Aorta (tissue), 5 donors: Measurements from ENCODE around the gene PDE4D. TPM values are rescaled to one million over a fixed set of nuclear protein-coding genes. Genes with fewer than 3 reads are reported as not detected.

Experiments used
- ATAC-seq: fragments of 200-7000 bp; cut with Tn5 transposase; one replicate; pipeline ENCODE4 v1.9.1; 2022; ENCODE audit warnings: moderate library complexity; ENCODE audit not compliant: low FRiP score
- DNase-seq, 2 donors: peaks; one replicate each; pipeline ENCODE4 v3.0.0-alpha.2; 2020
- H3K27ac ChIP-seq, 2 donors: one replicate each; pipeline ENCODE4 v1.5.1; 2013; ENCODE audit warnings: low read length in 2 of 2, mild to moderate bottlenecking in 2 of 2, moderate library complexity in 2 of 2, control low read depth in 1 of 2, inconsistent platforms in 1 of 2, low read depth in 1 of 2
- H3K27me3 ChIP-seq, 2 donors: one replicate each; pipeline ENCODE4 v1.6.1; 2013; ENCODE audit warnings: control low read depth in 1 of 2, low read length in 1 of 2, mild to moderate bottlenecking in 1 of 2, moderate library complexity in 1 of 2; ENCODE audit not compliant: insufficient read depth in 2 of 2, control insufficient read depth in 1 of 2
- H3K36me3 ChIP-seq, 2 donors: one replicate each; pipeline ENCODE4 v1.6.1; 2013; ENCODE audit warnings: control low read depth in 1 of 2, low read length in 1 of 2, mild to moderate bottlenecking in 1 of 2; ENCODE audit not compliant: insufficient read depth in 2 of 2, control insufficient read depth in 1 of 2
- H3K4me1 ChIP-seq, 2 donors: one replicate each; pipeline ENCODE4 v1.6.1; 2013; ENCODE audit warnings: low read length in 2 of 2, control low read depth in 1 of 2, mild to moderate bottlenecking in 1 of 2, moderate library complexity in 1 of 2; ENCODE audit not compliant: insufficient read depth in 2 of 2, control insufficient read depth in 1 of 2
- H3K4me3 ChIP-seq, 2 donors: one replicate each; pipeline ENCODE4 v1.5.1; 2013; ENCODE audit warnings: low read length in 2 of 2, control low read depth in 1 of 2, mild to moderate bottlenecking in 1 of 2
- H3K9me3 ChIP-seq: one replicate; pipeline ENCODE4 v1.6.1; 2013; ENCODE audit warnings: mild to moderate bottlenecking, low read length; ENCODE audit not compliant: control insufficient read depth
- WGBS, 2 donors: extraction: QIAGEN DNeasy Blood & Tissue Kit; methylation state at CpG; one replicate each; pipeline ENCODE4 v1.1.7; 2013; 5-methylcytosine and 5-hydroxymethylcytosine counted together
- intact Hi-C, 2 donors: fragments of 100-400 bp; cut with DNase I; formaldehyde crosslinking; loops; one replicate each; pipeline versions ENCODE4 v1.14.2 to v1.15.0; 2022
- polyA plus RNA-seq, 2 donors: library from polyadenylated mRNA; stranded (reverse); fragments of 200-250 nt; gene quantifications; one replicate each; pipeline ENCODE4 v1.2.3, GENCODE V29; 2013
- total RNA-seq, 2 donors: library from RNA; stranded (reverse); fragmentation: NEBNext Ultra II Directional; extraction: Animal tissue kit (Norgen Biotek cat#: 25700); gene quantifications; one replicate each; pipeline ENCODE4 v1.2.1, GENCODE V29; 2021
- donor health status: healthy with polysubstance abuse.
- donor health status: Bipolar disorder and iron deficiency.
- donor health status: DM: no; HTN: no; CAD: no.
- donor health status: DM: no; HTN: no; CAD: no.
- donor health status: DM: yes; HTN: yes; CAD: no.

PDE4D gene
- total and polyA plus RNA-seq, 4 donors = 2.4 to 112 (median 33.3) TPM

DNA sequence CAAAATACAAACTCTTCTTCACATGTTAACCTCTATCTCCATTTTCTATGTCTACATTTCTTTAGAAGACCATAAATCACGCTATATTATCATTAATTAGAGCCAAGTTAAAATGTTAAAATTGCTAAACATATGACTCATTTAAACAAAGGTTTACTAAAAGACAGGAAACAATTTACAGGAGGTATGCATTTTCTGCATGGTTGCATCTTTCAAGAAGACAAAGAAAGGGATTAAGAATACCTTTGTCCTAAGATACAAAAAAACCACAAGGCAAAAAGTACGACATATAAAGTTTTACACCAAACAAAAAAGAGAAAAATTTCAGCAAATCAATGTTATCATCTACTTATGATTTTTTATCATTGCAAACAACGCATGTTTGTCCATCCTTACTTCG, 324.4 kb downstream of the PDE4D start:
- 93 to 94% methylated on average over 4 of the region's 4 CpGs for WGBS, 2 donors
- intact Hi-C loops = no loop called here

DNA sequence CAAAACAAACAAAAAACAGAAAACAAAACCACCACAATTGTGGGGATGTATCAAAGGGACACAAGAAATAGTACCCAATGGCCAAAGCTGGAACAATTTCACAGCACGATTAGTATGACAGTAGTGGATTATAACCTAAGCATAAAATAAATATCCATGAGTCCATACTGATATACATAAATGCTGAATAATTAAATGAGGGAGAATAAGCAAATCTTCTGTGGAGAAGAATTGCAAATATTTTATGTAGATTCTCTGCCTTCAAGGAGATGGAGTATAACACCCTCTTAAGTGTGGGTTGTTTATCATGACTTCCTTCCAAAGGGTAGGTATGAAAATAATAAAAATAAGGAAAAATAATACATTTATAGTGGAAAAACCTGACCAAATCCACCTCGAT, 325.4 kb downstream of the PDE4D start:
- H3K4me3 ChIP-seq = no peak overlapping the region
- no peak for DNase-seq
- no peaks in the 10 kb centered on the region for H3K9me3 ChIP-seq
- intact Hi-C loops = no loop called here
- 88 to 97% methylated on average over 2 of the region's 2 CpGs for WGBS, 2 donors
- ATAC-seq = no peak
- no peaks in the 10 kb centered on the region for H3K36me3 ChIP-seq
- no peaks in the 10 kb centered on the region for H3K27me3 ChIP-seq
- H3K27ac ChIP-seq = no peak overlapping the region
- peaks cover 0 to 3% of the 10 kb centered on the region in 2 donors for H3K4me1 ChIP-seq

More for the DNA sequence above, 324.4 kb downstream of the PDE4D start:
- ATAC-seq = no peak
- no peak overlapping the region for H3K27ac ChIP-seq
- no peak for DNase-seq
- no peaks in the 10 kb centered on the region for H3K9me3 ChIP-seq
- no peaks in the 10 kb centered on the region for H3K27me3 ChIP-seq
- no peaks in the 10 kb centered on the region for H3K36me3 ChIP-seq
- H3K4me3 ChIP-seq = no peak overlapping the region
- H3K4me1 ChIP-seq = peaks cover 0 to 3% of the 10 kb centered on the region in 2 donors

DNA sequence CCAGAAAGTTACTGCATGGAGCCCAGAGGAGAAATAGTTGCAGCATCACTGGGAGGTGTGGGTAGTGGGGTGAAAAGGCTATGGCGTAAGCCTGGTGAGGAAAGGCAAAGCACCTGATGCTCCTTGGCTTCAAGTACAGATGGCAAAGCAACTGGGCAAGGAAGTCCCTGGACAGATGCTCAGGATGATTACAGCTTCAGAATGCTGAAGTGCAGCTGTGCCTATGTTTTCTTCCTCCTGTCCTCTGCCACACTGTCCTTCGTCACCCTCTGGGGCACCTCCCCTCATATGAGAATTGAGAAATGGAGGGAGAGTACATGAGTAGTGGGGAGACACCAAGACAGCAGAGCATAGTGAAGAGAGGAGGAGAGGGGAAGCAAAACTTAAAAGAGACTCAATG, 328.0 kb downstream of the PDE4D start:
- H3K4me3 ChIP-seq = no peak overlapping the region
- H3K36me3 ChIP-seq = no peaks in the 10 kb centered on the region
- H3K27ac ChIP-seq = no peak overlapping the region
- peaks cover 0 to 6% of the 10 kb centered on the region in 2 donors for H3K4me1 ChIP-seq
- ATAC-seq (no peak), DNase-seq (no peak)
- WGBS, 2 donors = 85 to 97% methylated on average over 2 of the region's 2 CpGs
- H3K27me3 ChIP-seq = no peaks in the 10 kb centered on the region
- H3K9me3 ChIP-seq = no peaks in the 10 kb centered on the region
- intact Hi-C loops = no loop called here

DNA sequence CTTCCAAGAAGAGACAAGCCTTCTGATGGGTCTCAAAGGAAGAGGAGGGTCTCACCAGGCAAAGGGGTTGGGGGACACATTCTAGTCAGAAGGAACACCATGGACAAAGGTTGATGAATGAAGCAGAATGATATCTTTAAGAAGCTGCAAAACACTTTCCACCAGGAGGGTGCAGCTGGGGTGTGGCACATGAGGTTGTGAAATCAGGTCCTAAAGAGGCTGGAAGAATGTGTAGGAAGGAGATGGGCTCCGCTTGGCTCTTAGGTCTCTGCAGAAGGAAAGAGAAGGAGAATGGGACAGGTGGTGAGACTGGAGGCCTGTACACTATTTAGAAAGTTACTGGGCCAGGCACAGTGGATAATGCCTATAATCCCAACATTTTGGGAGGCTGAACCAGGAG, 328.6 kb downstream of the PDE4D start:
- Histone ChIP-seq H3K36me3 (no peaks in the 10 kb centered on the region), H3K4me1 (peaks cover 0 to 6% of the 10 kb centered on the region in 2 donors), H3K27me3 (no peaks in the 10 kb centered on the region), H3K9me3 (no peaks in the 10 kb centered on the region), H3K4me3 (no peak overlapping the region), H3K27ac (no peak overlapping the region)
- DNase-seq (no peak), ATAC-seq (no peak)
- WGBS, 2 donors = 93 to 99% methylated on average over 1 of the region's 1 CpG
- intact Hi-C loops = no loop called here

DNA sequence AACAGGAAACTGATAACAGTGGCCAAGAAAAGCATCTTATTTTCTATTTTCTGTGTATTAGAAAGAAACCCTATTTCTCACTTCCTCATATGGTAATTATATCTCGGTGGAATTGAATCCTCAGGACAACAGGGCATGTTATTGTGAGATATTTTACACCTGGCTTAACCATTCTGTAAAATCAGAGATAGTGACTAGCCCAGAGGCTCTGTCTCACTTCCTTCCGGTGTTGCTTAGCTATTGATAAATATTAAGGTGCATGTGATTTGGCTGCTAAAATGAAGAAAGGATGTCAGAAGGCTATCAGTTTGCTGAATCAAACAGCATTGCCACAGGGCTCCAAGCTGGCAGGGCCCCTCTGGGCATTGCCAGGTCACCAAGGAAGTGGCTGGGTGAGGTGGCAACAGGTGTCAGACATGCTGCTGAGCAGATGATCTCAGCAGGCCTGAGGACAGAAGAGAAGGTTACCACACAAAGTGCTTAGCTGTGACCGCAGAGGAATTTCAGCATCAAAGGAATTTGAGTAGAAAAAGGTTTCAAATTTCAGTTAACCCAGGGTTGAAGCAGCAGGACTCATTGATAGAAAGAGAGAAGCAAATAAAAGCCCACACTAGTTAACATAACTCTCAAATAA, 330.7 kb downstream of the PDE4D start:
- intact Hi-C loops = no loop called here
- ATAC-seq = no peak

DNA sequence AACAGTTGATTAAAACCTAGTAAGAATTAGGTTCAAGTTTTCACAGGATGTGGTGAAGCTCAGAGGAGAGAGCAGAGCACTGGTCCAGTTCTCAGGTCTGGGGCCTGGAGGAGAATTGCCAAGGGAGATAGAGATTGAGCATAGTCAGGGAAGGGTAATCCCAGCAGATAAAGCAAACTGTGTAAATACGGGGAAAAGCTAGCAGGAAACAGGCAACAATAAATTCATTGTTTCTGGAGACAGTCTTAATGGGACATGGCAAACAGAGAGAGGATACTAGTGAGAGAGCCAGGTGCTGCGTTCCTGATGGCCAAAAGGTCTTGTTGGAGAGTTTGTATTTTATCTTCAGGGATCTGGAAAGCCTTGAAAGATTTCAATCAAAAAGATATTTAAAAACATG, 333.0 kb downstream of the PDE4D start:
- no peak overlapping the region for H3K27ac ChIP-seq
- 90% methylated on average over 2 of the region's 2 CpGs for WGBS, 2 donors
- no peak overlapping the region for H3K4me3 ChIP-seq
- H3K36me3 ChIP-seq = no peaks in the 10 kb centered on the region
- H3K9me3 ChIP-seq = no peaks in the 10 kb centered on the region
- no peaks in the 10 kb centered on the region for H3K27me3 ChIP-seq
- H3K4me1 ChIP-seq = peaks cover 0 to 6% of the 10 kb centered on the region in 2 donors
- ATAC-seq (no peak), DNase-seq (no peak)
- intact Hi-C loops = no loop called here

More for the DNA sequence above, 330.7 kb downstream of the PDE4D start:
- peaks cover 0 to 6% of the 10 kb centered on the region in 2 donors for H3K4me1 ChIP-seq
- no peaks in the 10 kb centered on the region for H3K9me3 ChIP-seq
- no peak overlapping the region for H3K27ac ChIP-seq
- H3K27me3 ChIP-seq = no peaks in the 10 kb centered on the region
- no peak for DNase-seq
- 15 to 19% methylated on average over 3 of the region's 3 CpGs for WGBS, 2 donors
- no peak overlapping the region for H3K4me3 ChIP-seq
- no peaks in the 10 kb centered on the region for H3K36me3 ChIP-seq

DNA sequence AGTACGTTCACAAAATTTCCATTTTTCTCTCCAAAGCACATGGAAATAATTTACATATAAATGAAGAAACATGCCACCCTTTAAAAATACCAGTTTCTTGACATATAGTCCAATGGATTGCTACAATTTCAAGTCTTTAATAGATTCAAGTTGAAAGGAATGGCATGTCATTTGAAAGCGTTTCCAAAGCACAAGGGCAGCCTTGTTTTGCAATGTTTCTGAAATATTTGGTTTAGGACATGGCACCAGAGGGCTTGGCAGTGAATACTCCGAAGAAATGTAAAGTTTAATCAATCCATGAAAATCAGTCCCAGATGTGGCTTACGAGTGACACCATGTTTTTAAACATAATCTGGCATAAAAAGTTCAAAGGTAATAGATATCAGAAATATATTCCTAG, 333.7 kb downstream of the PDE4D start:
- Histone ChIP-seq H3K27ac (no peak overlapping the region), H3K4me1 (peaks cover 0 to 6% of the 10 kb centered on the region in 2 donors), H3K27me3 (no peaks in the 10 kb centered on the region), H3K4me3 (no peak overlapping the region), H3K9me3 (no peaks in the 10 kb centered on the region), H3K36me3 (no peaks in the 10 kb centered on the region)
- intact Hi-C loops = no loop called here
- 81 to 87% methylated on average over 4 of the region's 4 CpGs for WGBS, 2 donors
- DNase-seq (no peak), ATAC-seq (no peak)

DNA sequence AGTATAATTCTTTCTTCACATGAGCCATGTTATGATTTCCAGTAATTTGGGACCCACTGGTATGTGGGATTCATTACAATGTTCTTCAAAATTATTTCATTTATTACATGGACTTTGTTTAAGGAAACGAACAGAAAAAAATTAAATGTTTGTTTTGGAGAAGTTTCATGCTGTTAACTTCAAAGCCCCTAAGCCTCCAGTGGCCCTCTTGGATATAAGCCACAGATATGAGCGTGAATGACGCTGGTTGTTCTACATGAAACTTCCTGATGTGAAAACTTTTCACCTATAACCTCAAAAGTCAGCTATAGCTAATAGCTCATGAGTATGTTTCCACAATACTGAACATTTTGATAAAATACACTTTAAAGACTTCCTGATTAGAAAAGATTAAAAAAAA, 334.2 kb downstream of the PDE4D start:
- Histone ChIP-seq H3K36me3 (no peaks in the 10 kb centered on the region), H3K4me1 (peaks cover 0 to 2% of the 10 kb centered on the region in 2 donors), H3K27ac (no peak overlapping the region), H3K27me3 (no peaks in the 10 kb centered on the region), H3K4me3 (no peak overlapping the region), H3K9me3 (no peaks in the 10 kb centered on the region)
- 60 to 71% methylated on average over 3 of the region's 3 CpGs for WGBS, 2 donors
- intact Hi-C loops = no loop called here
- ATAC-seq (no peak), DNase-seq (no peak)

DNA sequence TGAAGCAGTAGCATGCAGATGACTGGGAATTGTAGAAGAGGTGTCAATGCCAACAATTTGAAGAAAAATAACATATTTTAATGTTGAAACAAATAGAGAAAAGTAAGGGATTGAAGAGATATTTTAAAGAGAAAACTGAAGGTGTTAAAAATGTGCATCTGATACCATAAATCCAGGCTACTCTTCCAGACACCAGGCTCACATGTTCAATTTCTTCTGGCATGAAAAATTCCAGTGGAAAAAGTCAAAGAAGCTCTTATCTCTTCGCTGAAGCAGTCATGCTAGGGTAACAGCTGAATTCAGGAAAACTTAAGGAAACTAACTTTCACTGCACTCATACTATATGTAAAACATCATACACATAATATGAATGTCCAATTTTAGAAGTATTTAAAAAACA, 335.0 kb downstream of the PDE4D start:
- intact Hi-C loops = no loop called here
- H3K27me3 ChIP-seq = no peaks in the 10 kb centered on the region
- H3K27ac ChIP-seq = no peak overlapping the region
- H3K36me3 ChIP-seq = no peaks in the 10 kb centered on the region
- no peaks in the 10 kb centered on the region for H3K9me3 ChIP-seq
- WGBS, 2 donors = 92 to 96% methylated on average over 1 of the region's 1 CpG
- H3K4me3 ChIP-seq = no peak overlapping the region
- DNase-seq (no peak), ATAC-seq (no peak)
- H3K4me1 ChIP-seq = peaks cover 0 to 2% of the 10 kb centered on the region in 2 donors
